Measurements from ENCODE around the gene PLXDC1. TPM values are rescaled to one million over a fixed set of nuclear protein-coding genes. Genes with fewer than 3 reads are reported as not detected.

PLXDC1 gene
- total and polyA plus RNA-seq, 2 of the 13 experiments (the other 11 are each of a cell fraction or from before 2014, with no cell fraction given) = not detected

GRCh38 chr17:39095309-39095686 is 56.1 kb downstream of the PLXDC1 start:
- 51% methylated on average over 5 of the region's 5 CpGs for WGBS (ENCODE audit: low lambda C conversion rate)
- Histone ChIP-seq H3K9me3 (ENCODE audit: low read length) (no peaks in the 10 kb centered on the region), H3K4me3 (replicated peaks in 1 of 3; ENCODE audit: insufficient read depth in 1 of 3, low read depth in 2 of 3, low read length in 3 of 3) (no peak overlapping the region), H3K4me2 (ENCODE audit: low read depth, low read length) (no peak overlapping the region), H3K79me2 (ENCODE audit: insufficient read depth, low read length) (no peaks in the 10 kb centered on the region), H3K27ac (ENCODE audit: extremely low read length, insufficient read depth, low read length) (no peak overlapping the region), H3K9ac (ENCODE audit: insufficient read depth, low read depth, low read length) (no peak overlapping the region), H3K27me3 (ENCODE audit: control insufficient read depth in 1 of 2, insufficient read depth in 2 of 2, low read length in 2 of 2) (peaks cover 6 to 73% of the 10 kb centered on the region in 2 experiments; a peak in 4 of 5 replicates), H3K4me1 (ENCODE audit: insufficient read depth, low read length) (peaks cover 26% of the 10 kb centered on the region), H2AFZ (ENCODE audit: low read length) (no peak overlapping the region), H4K20me1 (ENCODE audit: insufficient read depth, low read length) (no peaks in the 10 kb centered on the region), H3K36me3 (replicated peaks in 1 of 2; ENCODE audit: control insufficient read depth in 1 of 2, insufficient read depth in 2 of 2, low read length in 2 of 2) (no peaks in the 10 kb centered on the region)
- ATAC-seq = no peak
- POLR2A ChIA-PET = no interaction called here
- no peak for DNase-seq (ENCODE audit: low spot score)
- CTCF ChIA-PET (ENCODE audit: low intra/inter-chr PET ratio, low total read pairs) = no interaction called here
- in situ Hi-C loops (cut with HindIII; ENCODE audit: extremely low pct_ligation_motif_present, low pct_unique_long_range_greater_than_20kb) (no loop called here), intact Hi-C loops (cut with micrococcal nuclease; ENCODE audit: unreplicated experiment) (loop anchor here (5.0 kb wide), 1 partner anchor 373 kb away; no protein-coding TSS in a partner anchor)
- no peak for FAIRE-seq
- BruUV-seq (replicated peaks) = no TSS peak
- TF ChIP-seq SOX5 (CRISPR knock-in tag; IDR thresholded peaks at IDR 0.05; ENCODE audit: borderline replicate concordance) = no peak
- TF ChIP-seq ZSCAN21 (CRISPR knock-in tag; IDR thresholded peaks at IDR 0.05; ENCODE audit: borderline replicate concordance) = no peak
- no peak for TF ChIP-seq CEBPG (CRISPR knock-in tag; IDR thresholded peaks at IDR 0.05)
- no peak for TF ChIP-seq PRDM10 (CRISPR knock-in tag; IDR thresholded peaks at IDR 0.05; ENCODE audit: low read depth)
- no peak for TF ChIP-seq THAP11 (CRISPR knock-in tag; IDR thresholded peaks at IDR 0.05)
- TF ChIP-seq ZNF335 (CRISPR knock-in tag; IDR thresholded peaks at IDR 0.05) = no peak
- no peak for TF ChIP-seq ZIK1 (CRISPR knock-in tag; IDR thresholded peaks at IDR 0.05; ENCODE audit: borderline replicate concordance, low read depth)
- no peak for TF ChIP-seq ZNF337 (CRISPR knock-in tag; IDR thresholded peaks at IDR 0.05; ENCODE audit: borderline replicate concordance, low read depth)
- no peak for TF ChIP-seq KDM5A (IDR thresholded peaks at IDR 0.05; ENCODE audit: borderline replicate concordance, low read length)
- TF ChIP-seq THAP8 (CRISPR knock-in tag; IDR thresholded peaks at IDR 0.05; ENCODE audit: borderline replicate concordance) = no peak
- no peak for TF ChIP-seq GTF3A (CRISPR knock-in tag; conservative IDR thresholded peaks at IDR 0.05)
- no peak for TF ChIP-seq PTBP1 (IDR thresholded peaks at IDR 0.05; ENCODE audit: low read depth, low read length, poor library complexity, severe bottlenecking)
- TF ChIP-seq NR3C1 (CRISPR knock-in tag; IDR thresholded peaks at IDR 0.05) = no peak
- no peak for TF ChIP-seq ZBTB46 (CRISPR knock-in tag; IDR thresholded peaks at IDR 0.05; ENCODE audit: borderline replicate concordance)
- no peak for TF ChIP-seq MED1 (CRISPR knock-in tag; IDR thresholded peaks at IDR 0.05)
- no peak for TF ChIP-seq CEBPB (IDR thresholded peaks at IDR 0.05; ENCODE audit: borderline replicate concordance, low read depth, low read length)
- TF ChIP-seq TEF (CRISPR knock-in tag; IDR thresholded peaks at IDR 0.05) = no peak
